Measurements from ENCODE around the gene TBC1D5.
A peak's percentile ranks its signal among the peaks of the same experiment; 100 is the strongest.

TBC1D5 gene

DNA sequence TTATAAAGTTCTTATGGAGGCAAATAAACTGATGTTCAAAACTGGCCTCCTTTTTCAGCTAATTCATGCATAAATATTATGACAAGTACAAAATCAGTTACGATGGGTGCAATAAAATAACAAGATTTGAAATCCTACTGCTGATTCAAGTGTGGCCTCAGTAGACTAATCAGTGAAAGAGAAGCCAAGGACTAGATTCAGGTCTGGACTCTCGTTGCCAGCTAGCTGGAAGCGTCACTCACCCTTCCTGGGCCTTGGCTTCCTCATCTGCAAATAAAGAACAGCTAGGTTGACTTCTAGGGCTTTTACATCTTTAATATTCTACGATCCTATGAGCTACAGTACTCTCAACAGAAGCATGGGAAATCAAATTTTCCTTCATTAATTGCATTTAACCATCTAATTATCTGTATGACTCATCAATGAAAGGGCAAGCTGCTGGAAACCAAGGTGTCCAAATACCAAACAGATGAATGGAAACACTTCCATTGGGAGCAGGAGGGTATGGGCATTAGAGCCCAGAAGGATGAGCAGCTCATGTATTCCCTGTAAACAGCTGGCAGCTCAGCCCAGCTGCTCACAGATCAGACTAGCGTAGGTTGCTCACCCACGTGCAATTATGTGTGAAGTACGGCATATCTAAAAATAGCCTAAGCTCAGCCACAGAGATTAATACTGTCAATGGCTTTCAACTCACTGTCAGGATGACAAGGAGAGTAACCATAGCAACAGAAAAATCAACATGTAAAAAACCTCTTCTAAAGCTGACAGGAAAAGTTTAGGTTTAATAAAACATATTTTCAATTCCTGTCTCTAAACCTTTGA is 562.8 kb downstream of the TBC1D5 start:
- no peak for DNase-seq (ENCODE audit: low read depth in 3 of 3)

DNA sequence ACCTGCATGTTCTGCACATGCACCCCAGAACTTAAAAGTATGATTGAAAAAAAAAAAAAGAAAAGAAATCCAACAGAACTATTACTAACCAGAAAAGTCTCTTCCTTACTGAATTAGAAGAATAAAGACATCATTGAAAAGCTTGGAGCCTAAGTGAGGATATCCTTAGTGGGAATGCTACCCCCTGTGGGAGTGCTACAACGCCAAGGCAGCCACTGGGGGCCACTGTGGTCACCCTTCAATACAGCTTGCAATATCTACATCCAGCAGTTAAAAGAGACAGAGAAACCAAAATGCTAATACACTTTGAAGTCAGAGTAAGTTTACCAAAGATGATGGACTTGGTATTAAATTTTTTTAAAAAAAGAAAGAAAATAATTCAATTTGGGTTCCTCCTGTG is 565.7 kb downstream of the TBC1D5 start:
- no peak for DNase-seq (ENCODE audit: low read depth in 3 of 3)

DNA sequence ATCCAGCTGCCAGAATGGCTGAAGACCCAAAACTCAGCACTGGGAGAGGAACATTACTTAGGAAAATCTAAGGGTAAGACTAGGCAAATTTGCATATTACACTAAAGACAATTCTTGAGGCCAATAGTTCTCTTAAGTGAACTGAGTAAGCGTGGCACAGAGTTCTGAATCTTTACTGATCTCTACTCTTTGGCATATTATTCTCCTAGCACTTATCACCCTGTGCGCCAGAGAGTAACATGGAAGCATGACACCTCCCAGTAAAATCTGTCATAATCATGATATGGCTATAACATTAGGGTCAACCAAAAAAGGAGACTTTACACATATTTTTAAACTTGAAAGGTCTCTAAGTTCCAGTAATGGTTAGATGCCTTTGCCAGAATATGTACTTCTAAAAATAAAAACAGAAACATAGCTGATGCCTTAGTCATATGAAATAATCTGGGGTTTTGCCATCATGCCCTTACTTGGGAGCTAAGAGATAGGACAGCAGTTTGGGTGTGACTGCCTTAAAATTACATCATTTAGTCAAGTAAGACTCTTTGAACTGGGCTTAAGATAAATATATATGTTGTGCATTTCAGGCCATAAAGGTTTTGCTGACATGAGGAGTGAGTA is 567.1 kb downstream of the TBC1D5 start:
- DNase-seq (ENCODE audit: low read depth in 3 of 3) = no peak

DNA sequence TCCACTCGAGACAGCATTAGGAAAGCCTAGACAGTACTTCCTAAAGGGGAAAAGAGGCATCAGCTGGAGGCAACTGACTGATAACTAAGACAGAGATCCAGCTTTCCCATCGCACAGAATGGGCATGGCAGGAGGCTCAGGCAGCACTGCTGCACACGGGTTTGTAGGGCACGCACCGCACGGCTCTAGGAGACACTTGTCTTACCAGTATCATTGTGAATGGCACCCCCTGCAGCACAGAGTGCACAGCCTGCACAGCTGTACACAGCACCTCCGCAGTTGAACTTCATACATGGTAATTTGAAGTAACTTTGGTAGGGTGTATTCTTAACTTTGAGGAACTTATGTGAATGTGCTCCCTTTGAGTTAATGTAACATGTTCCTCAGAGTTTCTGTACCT is 576.1 kb downstream of the TBC1D5 start:
- no peak for DNase-seq (ENCODE audit: low read depth in 3 of 3)

DNA sequence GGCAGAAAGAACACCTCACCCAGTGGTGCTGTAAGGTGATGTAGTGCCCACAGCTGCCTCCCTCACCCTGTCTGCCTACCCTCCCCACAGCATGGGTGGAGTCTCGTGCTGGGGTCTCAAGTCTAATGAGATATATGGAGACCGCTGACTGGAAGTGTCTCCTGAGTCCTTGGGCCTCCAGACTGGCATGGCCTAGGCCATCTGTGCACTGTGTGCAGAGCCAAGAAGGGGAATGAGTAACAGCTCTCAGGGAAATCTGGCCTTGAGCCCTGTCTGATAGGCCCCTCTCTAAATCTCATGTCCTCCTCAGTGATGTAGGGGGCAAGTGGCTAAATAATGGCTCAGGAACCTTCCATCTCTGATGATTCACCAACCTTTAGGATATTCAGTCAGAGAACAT is 580.3 kb downstream of the TBC1D5 start:
- no peak for DNase-seq (ENCODE audit: low read depth in 3 of 3)

DNA sequence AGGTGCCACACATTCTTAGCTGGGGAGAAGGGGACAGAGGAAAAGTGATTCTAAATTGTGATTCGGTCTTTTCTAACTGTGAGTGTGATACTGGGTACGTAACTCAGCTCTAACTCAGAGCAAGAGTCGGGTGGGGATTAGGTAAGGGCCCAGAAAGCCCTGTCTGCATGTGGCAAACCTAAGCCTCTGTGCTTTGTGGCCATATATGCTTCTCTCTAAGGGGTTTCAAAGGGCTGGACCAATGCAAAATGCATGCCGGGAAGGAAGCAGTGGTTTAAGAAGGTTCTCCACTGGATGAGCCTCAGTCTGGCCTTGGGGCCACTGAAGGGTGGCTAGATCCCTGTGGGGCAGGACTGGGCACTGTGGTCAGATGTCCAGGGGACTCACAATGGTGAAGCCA is 581.8 kb downstream of the TBC1D5 start:
- DNase-seq (ENCODE audit: low read depth in 3 of 3) = no peak

DNA sequence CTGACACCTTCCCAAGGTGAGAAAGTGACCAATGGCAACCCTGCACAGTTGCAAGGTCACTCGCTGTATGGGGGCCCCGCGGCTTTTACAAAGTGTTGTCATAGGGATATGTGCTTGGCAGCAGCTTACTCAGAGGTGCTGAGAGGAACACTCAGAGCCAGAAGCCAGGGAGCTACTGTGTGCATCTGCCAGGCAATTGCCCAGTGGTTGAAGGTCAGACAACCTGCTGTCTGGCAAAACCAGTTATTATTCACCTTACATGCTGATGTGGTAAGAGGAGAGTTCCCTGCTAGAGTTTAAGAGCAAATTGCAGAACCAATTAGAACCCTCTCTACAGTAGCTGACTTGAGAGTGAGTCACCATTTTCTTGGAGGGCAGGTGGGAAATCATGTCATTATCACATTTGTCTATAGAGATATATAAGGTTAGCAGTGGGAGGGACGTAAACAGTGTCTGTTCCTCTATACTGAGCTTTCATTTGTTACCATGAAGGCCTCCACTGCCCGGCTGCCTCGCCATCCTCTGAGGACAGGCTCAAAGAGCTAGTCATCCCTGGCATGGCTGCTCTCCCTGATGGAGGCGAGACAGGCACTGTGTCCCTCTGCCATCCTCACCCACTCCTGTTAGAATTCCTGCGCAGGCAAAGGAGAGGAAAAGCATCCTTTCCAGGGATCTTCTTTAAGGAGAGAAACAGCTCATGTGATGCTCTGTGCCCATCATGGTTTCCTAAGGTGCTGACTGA is 583.3 kb downstream of the TBC1D5 start:
- no peak for DNase-seq (ENCODE audit: low read depth in 3 of 3)

DNA sequence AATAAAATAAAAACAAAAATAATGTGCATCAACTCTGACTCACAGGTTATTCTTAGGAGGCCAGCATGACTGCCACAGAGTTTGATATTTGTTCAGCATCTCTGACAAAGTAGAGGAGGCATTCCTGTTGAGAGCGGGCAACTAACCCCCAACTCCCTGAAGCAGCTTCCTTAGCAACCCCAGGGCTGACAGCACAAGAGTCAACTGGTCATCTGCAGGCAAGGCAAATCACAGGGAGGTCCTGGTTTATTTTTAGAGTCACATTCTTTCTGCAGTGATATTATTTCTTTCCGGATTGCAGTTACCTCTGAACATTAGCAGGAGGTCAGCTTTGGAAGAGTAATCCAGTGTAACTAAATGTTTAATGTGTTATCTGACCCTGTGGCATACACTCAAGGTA is 584.7 kb downstream of the TBC1D5 start:
- DNase-seq (ENCODE audit: low read depth in 3 of 3) = no peak

DNA sequence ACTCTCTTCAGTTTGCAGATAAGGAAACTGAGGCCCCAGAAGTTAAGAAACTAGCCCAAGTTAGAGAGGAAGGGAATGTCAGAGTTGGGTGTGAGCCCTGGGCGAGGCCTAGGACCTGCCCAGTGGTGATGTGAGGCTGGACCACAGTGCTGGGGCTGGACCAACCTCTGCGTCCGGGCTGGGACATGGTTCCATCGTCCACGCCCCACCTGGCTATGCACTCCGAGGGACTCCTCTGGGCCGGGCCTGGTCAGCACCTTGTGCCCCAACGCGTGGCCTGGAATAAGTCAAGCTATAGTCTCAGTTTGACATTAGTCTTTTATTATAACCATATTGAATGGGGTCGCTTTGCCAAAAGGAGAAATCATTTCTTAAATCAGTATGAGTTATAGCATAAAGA is 585.6 kb downstream of the TBC1D5 start:
- no peak for DNase-seq (ENCODE audit: low read depth in 3 of 3)

DNA sequence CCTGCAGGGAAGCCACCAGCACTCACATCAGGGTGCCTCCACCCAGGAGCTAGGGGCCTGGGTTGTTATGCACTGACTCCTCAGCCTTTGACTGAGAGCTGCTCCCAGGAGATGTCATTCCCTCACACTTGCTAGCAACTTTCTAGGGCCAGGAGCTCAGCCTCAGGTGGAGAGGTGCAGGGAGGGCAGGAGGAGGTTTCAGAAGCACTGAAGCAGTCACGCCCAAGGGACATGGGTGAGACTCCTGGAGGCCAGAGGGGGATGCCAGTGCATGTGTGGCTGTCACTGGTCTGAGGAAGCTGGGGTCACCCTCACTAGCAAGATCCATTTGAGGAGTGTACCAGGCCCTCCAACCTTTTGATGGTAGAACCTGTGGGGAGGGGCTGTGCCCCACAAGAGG is 586.5 kb downstream of the TBC1D5 start:
- DNase-seq (ENCODE audit: low read depth in 3 of 3) = no peak

DNA sequence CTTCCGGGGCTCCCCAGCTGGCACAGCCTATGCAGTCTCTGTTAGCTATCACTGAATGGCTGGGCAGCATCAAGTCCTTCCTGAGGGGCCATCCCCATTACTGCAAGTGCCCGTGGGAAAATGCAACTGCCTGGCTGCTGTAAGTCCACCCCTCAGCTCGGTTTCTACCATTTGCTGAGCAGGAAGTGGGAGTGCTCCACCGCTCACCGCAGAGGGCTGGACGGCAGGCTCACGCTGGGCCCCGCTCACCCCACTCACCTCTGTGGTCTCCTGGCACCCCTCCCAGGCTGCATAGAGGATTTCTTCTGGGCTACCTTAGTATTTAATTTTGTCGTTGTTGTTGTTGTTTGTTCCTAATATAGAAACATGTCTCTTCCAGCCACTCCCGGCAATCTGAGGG is 587.5 kb downstream of the TBC1D5 start:
- DNase-seq (ENCODE audit: low read depth in 3 of 3) = no peak

DNA sequence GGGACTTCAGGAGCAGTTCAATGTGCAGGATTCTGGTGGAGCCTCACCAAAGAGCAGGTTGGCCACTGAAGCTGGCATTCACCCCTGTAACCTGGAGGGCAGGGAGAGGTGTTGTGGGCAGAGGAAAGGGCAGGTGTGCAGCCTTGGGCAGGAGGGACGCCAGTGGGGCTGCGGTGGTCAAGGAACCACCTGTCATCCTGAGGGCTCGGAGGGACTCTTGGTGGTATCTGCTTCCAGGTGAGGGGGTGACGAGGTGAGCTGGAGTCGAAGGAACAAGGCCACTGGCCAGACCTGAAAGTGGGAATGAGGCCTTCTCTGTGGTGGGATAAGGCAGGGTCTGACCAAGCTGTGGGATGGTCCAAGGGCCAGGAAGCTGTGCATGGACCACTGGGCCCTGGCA is 588.2 kb downstream of the TBC1D5 start:
- DNase-seq (ENCODE audit: low read depth in 3 of 3) = no peak

DNA sequence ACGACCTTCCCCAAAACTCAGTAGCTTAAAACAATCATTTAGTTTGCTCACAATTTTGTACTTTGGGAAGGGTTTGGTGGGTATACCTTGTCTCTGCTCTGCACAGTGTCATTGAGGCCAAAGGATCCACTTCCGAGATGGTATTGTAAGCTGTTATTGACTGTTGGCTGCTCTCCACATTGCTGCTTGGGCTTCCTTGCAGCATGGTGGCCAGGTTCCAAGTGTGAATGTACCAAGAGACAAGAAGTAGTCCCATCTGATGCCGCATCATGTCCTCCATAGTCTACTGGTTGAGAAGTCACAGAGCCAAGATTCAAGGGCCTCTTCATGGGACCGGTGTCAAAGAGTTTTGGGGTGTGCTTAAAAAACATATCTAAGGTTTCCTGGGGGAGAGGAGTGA is 589.2 kb downstream of the TBC1D5 start:
- DNase-seq (ENCODE audit: low read depth in 3 of 3) = no peak

DNA sequence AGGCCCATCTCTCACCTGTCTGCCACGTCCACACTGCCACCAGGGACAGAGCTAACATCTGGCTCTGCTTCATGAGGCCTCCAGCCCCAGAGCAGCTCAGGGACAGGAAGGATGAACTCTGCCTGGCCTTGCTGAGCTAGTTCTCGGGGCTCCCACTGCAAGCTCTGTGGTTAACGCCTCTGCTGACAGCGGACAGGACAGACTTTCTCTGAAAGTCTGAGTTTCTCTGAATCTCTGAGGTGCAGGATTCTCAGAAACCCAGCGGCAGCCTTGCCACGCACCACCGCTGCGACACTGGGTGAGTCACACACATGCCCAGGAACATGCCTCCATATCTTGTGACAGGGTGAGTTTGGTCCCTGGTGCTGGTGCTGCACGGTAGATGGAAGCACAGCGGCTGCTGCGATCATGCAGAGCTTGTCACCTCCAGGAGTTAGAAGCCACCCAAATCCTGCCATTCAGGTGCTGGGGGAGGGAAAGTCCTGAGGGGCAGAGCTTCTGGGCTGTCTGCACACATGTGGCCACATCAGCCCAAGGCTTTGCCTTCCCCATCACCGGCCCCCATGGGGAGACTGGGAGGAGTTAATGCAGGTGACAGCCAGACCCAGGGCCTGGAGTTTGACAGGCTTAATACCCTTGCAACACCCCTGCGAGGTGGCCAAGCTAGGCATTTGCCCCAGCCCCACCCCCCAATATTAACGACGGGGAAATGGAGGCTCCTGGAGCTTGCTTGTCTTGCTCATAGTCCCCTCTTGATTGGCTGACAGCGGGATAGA is 590.6 kb downstream of the TBC1D5 start:
- DNase-seq (ENCODE audit: low read depth in 3 of 3) = peak; percentile 44 to 75 (median 73)

DNA sequence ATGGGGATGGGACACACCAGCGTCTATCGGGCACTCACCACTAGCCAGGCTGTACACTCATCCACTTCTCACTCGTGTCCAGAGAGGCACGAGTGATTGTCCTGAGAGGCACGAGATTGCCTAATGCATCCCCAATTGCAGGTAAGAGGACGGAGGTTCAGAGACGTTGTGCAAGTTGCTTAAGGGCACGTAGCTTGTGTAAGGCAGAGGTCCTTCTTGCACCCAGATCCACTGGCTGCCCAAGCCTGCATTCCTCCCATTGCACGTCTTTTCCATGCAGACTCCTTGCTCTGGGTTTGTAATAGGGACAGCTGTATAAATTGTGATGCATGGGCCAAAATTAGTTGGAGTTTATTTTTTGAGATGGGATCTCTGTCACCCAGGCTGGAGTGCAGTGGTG is 593.4 kb downstream of the TBC1D5 start:
- DNase-seq (ENCODE audit: low read depth in 3 of 3) = no peak

DNA sequence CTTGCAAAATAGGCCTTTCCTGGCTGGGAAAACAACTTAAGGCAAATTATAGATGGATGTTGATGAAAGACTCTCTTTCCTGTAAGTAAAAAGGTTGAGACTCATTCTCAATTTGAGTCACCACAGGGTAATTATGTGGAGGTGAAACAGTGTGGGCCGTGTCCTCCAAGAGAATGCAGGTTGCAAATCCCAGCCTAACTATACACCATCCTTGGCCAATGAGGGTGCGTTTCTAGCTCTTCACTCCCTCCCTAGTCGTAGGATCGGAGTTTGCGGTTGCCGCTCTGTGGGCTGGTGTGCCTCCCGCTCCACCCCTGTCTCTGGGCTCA is 597.8 kb downstream of the TBC1D5 start:
- no peak for DNase-seq (ENCODE audit: low read depth in 3 of 3)

DNA sequence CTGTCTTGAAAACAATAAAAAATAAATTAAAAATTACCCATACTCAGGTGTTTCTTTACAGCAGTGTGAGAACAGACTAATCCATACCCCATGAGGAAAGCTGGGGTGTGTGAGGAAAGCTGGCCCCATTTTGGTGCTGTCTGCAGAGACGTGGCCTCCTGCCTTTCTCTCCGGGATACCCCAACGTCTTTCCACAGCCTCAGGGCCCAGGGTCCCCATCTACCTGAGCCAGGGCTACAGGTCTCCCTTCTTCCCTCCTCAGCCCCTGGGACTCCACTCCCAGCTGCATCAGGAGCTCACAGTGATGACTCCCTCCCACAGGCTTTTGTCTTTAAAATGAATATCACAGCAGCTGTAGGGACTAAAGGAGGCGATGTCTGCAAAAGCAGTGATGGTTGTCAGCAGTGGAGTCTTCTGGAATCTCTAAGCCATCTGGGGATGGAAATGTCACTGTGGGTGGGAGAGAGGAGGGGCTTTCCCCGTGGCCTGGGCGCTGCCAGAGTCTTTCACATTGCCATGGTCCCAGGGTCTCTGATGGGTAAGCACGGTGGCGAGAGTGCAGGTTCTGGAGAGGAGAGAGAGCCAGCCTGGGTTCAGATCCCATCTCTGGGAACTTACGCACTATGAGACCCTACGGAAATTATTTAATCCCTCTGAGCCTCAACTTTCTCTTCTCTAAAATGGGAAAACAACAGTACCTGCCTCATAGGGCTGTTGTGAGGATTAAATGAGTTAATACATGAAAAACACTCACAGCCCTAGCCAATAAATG is 598.4 kb downstream of the TBC1D5 start:
- DNase-seq (ENCODE audit: low read depth in 3 of 3) = no peak

DNA sequence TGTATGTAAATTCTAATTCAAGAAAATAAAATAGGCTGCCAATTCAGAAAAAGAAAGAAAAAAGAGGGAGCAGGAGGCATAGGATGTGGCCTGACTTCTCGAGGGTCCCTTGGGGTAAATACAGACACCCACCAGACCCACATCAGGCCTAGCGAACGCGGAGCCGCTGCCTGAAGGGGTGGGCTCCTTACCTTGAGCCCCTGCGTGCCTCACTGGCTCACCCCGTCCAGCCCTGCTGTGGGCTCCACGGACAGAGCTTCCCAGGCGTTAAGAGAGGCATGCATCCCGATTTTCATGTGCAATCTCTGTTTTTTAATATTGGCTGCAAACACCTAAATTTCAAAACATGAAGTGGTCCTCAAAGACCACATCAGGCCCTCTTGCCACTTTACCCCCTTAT is 599.9 kb downstream of the TBC1D5 start:
- no peak for DNase-seq (ENCODE audit: low read depth in 3 of 3)

DNA sequence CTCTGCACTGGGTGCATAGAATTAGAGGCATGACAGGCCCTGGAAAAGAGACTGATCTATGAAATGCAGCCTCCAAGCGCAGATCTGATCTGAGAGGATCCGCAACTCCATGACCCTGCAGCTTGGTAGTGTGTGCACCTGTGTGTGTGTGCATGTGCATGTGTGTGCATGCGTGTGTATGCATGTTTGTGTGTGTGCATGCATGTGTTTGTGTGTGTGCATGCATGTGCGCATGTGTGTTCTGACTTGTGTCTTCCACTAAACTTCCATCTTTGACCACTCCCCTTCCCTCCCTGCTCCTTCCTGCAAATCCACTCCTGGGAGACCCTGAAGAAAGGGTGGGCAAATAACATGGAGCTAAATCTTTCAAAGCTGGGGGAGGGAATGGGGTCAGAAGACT is 600.7 kb downstream of the TBC1D5 start:
- DNase-seq (ENCODE audit: low read depth in 3 of 3) = no peak

DNA sequence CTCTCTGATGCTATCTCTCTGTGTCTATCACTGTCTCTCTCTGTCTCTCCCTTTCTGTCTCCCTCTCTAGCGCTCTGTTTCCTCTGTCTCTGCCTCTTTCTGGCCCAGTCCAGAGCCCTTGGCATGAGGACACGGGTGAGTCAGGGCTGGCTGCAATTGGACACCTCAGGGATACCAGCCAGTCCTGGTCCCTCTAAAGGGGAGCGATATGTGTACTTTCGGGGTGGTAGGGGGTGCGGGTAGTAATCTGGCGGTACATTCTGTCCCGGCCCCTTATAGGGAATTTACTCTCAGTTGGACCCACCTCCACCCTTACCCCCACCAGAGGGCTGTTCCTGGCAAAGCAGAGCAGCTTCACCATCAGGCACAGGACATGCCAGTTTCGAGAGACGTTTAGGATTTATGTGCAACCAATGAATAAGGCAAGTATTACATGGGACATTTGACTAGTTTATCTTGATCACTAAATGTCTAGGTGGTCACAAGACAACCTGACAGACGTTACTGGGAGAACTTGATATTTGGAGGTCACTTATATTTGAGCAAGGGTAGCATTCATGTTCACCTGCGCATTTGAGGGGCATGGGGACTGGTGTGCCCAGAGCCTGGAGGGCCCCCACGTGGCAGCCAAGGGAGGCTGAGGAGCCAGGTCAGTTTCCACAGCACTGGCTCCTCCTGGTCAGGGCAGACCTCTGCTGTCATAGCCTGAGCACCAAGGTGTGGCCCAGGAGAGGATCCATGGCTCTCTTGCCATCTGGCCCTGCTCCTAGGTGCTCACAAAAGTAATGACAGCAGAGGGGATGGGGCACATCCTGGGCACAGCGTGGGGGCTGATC is 601.5 kb downstream of the TBC1D5 start:
- no peak for DNase-seq (ENCODE audit: low read depth in 3 of 3)

Data from stimulated activated CD4-positive, alpha-beta T cell treated with anti-CD3 and anti-CD28 coated beads, TNF-alpha, amount 100 ng/mL, for 4 hours (primary cell).